Measurements from ENCODE around the gene USB1.
A peak's percentile ranks its signal among the peaks of the same experiment; 100 is the strongest.

The USB1 gene, protein sequence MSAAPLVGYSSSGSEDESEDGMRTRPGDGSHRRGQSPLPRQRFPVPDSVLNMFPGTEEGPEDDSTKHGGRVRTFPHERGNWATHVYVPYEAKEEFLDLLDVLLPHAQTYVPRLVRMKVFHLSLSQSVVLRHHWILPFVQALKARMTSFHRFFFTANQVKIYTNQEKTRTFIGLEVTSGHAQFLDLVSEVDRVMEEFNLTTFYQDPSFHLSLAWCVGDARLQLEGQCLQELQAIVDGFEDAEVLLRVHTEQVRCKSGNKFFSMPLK

DNA sequence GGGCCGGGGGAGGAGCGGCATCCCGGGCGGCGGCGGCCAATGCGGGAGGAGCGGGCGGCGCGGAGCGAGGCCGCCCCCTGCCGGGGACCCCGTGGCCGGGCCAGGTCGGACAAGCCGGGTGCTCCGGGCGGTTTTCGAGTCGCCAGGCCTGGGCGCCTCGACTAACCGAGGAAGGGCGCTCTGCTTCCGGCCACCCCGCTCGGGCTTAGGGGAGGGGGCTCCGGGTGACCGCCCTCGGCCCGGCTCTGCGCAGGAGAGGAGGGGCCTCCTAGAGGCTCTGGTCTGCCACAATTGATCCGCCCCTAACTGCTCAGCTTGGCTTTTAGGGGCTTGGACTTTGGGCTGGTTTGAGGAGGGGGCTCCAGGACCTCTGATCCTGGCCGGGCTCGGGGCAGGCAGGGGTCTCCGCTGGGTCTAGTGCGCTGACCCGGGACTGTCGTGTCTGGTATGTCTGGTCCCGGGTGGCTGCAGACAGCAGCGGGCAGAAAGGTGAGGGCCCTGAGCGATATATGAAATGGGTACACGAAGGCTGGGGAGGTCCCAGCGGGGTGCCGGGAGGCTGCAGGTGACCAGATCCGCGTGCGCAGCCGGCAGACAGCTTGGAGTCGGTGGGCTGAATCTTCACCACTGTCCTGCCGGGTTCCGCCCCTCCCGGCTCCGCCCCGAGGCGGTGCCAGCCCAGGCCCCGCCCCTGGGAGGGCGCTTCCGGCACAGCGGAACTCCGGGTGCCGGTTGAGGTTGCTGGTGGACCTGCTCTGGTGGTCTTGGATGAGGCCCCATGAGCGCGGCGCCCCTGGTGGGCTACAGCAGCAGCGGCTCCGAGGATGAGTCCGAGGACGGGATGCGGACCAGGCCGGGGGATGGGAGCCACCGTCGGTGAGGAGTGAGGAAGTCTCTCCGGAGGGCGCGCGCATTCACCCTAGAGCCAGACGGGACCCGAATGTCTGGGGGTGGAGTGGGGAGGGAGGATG lies at the start of gene USB1:
USB1 (plus strand) TSS at position 702 of the 971 bp plus-strand sequence; CDS start at position 779, 77 bp downstream.
- peak; percentile 65 to 67 for DNase-seq

DNA sequence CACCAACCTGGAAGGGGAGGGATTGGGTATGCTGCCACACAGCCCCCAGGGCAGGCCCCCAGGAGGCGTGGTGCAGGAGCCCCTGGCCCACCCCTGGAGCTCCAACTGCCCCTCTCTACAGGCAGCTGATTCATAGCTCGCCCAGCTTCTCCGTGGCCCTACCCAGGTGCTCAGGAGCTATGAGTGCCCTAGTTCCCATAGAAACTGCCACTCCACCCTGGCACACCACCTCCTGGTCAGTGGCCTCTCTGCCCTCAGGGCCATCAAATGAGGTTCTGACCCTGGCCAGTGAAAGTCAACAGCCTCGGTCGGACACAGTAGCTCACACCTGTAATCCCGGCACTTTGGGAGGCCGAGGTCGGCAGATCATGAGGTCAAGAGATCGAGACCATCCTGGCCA lies 48.3 kb upstream of the USB1 start:
- no peak for DNase-seq

DNA sequence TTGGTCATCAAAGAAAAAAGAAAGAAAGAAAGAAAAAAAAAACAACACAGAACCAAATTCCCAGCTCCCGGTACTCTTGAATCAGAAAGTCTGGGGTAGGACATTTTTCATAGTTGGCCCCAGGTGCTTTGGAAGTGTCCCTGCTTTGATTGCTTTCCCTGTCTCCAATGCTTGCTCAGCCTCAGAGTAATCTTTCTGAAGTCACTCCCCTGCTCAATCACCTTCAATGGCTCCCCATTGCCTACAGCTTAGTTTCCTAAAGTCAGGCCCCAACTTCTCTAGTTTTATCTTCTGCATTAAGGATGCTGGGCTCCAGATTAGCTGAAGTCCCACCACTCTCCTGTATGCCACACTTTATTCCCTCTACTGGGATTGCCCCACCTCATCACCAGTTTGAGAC lies 47.4 kb upstream of the USB1 start:
- DNase-seq: no peak

DNA sequence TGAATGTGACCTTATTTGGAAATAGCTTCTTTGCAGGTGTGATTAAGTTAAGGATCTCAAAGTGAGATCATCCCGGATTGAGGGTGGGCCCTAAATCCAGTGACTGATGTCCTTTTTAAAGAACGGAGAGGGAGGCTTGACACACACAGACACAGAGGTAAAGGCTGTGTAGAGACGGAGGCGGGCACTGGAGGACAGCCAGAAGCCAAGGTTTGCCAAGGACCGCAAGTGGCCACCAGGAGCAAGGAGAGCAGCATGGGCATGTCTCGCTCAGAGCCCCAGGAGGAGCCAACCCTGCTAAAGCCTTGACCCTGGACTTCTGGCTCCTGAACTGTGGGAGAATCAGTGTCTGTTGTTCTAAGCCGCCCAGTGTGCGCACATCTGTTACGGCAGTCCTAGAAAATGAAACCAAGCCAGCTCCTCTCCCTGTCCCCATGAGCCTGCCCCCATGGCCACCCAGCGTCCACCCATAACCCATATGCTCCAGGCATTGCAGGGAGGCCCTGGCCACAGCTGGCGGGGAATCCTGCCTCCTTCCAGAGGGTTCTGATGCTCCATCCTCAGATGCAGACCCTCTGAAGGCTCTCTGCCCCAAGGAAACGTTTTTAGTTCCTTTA lies 45.5 kb upstream of the USB1 start:
- DNase-seq: no peak

DNA sequence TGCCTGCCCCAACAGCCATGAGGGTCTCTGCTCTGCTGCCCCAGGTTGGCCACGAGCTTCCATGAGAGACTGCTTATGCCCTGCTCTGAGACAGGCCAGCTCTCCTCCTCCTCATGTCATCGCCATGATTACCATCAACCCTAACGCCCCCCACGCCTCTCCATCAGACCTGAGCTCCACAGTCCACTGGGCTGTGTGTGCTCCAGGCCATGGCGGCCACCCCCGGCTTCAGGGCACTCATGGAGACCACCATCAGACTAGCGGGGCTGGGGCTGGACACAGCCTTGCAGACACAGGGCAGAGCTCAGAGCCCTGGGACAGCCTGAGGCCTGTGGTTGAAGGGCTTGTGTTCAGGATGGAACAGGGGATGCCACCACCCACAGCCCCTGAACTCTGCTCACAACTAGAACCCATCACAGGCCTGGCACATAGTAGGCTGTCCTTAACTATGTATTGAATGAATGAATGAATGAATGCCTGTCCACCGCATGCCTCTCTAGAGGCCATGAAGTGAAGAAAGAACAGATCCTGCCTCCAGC lies 44.9 kb upstream of the USB1 start:
- no peak for DNase-seq

DNA sequence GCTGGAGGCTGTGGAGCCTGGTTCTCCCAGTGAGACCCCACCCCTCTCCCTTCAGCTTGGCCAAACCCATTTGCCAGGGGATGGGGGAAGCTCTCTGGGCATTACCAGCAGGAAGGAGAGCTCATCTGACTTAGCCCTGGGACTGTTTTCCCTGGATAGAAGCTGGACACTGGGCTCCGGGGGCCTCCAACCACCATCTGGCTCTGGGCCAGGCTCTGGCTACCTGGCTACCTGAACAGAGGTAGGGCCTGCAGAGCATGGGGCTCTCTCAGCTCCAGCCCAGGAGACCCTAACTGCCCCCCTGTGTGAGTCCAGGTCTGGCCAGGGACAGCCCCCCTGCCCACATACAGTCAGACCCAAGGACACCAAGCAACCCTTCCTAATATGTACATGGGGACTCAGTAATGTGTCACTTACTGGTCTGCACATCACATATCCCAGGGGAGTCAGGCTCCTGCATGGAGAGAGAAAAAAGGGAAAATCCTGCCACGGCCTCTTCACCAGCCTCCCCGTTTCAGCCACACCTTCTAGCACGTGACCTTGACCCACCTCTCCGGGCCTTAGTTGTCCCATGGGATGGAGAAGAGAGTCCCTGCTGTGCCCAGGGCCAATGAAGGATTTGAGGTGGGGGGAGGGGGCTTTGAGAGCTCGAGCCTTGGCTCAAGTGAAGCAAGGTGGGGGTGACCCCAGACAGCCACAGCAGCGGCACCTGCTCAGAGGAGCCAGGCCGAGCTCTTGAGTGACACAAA lies 44.1 kb upstream of the USB1 start:
- no peak for DNase-seq

DNA sequence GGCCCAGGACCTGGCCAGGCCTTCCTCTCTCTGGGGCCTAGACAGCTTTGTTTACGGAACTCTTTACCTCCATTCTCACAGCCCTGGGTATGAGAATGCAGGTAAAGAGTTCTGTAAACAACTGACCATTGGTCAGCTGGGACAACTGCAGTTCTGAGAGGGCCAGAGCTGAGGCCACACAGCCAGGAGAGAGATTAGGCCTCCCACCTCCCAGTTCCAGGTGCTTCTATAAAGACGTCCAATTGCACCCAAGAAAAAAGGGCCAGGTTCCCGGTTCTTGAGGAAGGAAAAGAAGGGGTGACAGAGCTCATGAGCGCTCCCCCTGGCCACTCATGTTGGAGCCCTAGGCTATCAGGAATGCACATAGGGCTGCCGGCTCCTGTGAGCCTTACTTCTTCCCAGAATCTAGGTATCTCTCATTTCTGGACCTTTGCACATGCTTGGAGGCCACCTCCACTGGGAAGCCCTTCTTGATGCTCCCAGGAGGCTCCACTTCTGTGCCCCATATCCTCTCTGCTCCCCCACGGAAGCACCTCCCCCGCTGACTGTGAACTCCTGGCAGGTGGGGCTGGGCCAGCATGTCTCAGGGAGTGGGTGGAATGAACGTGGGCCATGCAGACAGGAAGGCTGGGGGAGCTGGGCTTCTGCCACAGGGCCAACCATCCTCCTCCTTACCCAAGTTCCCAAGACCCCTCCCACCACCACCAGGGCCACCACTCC lies 43.4 kb upstream of the USB1 start:
- no peak for DNase-seq

DNA sequence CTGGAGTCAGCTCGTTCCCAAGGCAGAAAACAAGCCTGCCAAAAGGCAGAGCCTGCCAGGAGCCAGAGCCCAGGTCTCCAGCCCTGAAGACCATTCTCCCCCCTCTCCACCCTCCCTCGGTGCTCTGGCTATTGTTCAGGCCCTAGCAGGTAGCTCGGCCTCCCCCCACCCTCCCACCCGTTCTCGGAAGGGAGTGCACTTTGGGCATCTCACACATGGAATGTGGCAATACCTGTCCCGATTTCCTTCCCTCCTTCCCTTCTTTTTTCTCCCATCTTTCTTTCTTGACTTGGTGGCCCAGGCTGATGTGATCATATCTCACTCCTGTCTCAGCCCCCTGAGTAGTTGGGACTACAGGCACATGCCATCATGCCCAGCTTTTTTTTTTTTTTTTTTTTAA lies 42.7 kb upstream of the USB1 start:
- DNase-seq: no peak

DNA sequence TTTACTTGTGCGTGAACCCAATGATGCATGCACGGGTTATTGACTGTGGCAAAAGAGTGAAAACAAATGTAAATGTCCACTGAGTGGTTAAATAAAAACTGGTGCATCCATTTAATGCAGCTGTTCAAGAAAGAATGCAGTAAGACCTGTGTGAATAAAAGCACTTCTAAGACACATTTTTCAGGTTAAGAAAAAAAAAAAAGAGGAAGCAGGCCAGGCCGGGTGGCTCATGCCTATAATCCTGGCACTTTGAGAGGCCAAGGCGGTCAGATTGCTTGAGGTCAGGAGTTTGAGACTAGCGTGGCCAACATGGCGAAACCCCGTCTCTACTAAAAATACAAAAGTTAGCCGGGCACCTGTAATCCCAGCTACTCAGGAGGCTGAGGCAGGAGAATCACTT lies 42.1 kb upstream of the USB1 start:
- no peak for DNase-seq

DNA sequence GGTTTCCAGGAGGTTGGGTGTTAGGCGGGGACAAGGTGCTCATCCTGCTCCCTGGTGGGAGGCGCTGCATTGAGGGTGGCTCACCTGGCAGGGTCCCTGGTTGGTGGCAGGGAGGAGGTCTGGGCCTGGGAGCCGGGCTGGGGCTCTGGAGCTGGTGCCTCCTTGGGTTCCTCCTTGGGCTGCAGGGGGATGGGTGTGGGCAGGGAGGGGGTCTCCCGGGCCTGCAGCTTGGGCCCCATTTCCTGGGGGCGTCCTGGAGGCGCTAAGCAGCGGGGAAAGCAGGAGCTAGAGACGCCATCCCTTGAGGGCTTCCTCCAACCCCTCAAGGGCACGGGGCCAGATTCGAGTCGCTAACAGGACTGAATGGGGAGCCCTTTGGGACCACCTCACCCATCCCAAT lies 41.4 kb upstream of the USB1 start:
- DNase-seq: no peak

DNA sequence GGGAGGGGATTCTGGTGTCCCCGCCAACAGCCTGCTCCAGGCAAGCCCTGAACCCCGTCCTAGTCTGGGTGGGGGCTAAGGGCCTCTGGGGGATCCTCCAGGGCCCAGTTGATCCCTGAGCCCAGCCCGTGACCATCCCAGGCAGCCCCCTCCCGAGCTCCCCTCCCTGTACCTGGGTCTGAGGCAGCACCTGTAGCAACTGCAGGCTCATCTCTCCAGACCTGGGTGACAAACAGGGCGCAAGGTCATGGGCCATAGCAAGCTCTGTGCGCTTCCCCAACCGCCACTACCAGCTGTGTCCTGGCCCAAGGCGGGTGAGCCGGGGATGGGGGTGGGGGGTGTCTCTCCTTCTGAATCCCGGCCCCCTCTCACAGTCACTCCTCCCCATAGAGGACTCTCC lies 40.9 kb upstream of the USB1 start:
- no peak for DNase-seq

DNA sequence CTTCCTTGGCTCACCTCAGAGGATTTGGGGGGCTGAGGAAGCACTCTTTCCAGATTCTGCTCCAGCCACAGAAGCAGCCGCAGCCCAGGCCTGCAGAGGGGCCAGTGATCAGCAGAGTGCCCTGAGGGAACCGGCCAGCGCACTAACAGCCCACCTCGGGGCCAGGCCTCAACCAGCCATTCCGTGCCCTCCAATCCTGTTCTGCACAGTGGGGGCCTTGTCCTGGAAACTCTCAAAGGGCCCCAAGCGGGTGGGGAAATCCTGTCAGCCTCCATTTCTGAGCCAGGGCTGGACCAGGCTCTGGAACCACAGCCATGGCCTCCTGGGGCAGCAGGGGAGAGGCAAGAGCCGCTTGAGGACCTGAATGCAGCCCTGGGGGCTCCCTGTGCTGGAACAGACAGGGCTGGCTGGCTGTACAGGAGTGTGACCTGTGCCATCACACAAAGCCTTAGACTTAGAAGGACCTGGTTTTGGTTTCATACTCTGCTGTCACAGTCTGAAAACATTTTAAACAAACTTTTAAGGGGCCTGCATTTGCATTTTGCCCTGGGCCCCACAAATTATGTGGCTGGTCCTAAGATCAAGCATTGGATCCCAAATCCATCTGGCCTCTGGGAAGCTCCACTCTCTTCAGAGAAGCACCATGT lies 40.3 kb upstream of the USB1 start:
- no peak for DNase-seq

DNA sequence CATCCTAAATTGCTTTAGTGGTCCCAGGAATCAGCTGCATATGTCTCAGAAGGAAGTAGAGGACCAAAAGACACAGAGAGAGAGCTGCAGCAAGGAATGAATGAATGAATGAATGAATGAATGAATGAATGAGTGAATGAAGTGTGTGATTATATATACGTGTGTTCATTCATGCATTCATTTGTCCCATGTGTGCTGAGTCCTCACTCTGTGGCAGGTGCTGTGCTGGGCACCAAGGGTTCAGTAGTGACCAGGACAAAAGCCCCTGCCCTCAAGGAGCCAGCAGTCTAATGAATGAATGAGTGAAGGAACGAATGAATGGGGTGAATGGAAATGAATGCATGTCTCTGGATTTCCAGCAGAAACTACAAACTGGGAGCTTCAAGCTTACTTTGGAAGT lies 39.7 kb upstream of the USB1 start:
- DNase-seq: no peak

DNA sequence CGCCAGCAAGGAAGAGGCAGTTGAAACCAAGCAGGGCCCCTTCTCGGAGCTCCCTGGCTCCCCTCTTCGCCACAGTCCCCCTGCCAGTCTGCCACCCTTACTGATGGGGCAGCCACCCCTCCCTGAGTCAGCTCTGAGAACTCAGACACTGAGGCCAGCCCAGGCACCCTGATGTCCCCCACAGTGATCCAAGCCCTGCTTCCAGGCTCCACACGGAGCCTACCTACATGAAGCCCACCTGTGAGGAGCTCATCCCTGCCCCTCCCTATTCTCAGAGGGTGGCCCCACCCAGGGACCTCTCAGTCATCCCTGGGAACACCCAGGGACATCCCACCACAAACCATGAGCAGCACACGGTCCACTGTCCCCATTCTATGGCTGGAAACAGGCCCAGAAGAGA lies 39.2 kb upstream of the USB1 start:
- no peak for DNase-seq

DNA sequence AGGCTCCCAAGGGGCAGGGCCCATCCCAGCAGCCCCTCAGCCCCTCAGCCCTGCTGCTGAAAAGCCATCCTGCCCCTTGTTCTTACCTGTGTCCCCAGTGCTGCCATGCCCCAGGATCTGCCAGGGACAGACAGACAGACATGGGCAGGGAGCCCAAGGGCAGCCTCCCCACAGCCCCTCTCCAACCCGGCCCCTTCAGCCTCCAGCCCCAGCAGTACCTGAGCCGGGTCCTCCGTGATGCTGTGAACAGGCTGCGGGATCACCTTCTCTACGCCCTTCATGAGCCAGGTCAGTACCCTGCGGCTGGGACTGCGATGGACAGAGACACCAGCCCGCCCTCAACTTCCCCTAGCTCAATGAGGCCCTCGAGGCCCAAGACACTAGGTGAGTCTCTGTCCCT lies 38.5 kb upstream of the USB1 start:
- DNase-seq: no peak

DNA sequence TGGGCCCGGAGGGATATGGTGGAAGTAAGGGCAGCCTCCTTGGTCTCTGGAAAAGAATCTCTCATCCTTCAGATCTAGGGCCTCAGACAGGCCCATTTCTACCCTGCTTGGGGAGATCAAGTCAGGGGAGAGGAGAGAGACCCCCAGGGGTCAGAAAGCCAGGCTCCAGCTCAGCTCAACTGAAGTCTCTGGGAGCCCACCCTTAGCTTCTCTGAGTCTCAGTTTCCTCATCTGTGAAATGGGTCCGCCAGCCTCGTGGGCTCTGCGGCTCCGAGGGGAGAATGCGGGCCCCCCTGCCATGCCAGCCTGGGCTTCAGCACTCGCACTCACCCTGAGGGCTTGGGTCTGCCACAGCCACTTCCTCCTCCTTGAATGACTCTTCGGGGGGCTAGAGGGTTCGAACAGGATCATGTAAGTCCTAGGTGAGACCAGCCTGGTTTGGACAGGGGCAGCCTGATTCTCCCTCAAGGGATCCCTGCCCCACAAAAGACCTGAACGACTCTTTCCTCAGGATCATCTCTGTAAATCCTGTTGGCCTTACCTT lies 37.0 kb upstream of the USB1 start:
- DNase-seq: no peak

DNA sequence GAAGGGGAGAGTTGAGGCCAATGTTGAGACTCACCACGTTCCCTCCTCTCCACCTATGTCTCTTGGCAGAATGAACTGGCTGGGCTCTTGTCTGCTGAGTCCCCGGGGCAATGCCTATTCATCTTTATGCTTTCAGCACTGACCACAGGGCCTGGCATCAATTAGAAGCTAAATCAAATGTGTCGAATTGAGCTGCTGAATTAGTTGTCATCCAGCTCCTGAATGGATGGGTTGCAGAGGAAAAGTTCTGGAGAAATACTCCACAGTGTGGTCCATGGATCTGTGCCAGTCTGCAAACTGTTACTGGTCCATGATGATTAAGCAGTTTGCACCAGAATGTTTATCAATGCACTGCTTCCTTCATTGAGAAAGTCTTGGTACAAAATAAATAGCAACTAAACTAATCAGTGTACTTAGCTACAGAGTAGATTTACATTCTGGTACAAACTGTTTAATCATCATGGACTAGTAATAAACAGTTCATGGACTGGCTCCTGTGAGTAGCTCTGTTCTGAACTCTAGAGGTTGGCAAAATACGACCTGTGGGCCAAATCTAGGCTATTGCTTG lies 34.9 kb upstream of the USB1 start:
- no peak for DNase-seq

DNA sequence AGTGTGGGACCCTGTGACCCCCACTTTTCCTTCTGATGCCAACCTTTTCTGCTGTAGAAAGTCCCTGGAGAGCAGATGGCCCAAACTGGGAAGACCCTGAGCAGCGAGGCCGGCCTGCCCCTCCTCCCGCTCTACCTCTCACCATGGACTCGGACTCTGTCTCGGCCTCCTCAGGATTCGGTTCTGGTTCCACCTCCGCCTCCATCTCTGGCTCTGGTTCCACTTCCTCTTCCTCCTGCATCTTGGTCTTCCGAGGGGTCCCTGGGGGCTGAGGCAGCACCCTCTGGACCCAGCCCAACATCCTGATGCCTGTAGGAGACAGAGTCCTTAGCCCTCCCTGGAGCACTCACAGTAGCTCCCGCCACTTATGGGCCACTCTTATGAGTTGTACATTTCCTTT lies 34.2 kb upstream of the USB1 start:
- DNase-seq: no peak

DNA sequence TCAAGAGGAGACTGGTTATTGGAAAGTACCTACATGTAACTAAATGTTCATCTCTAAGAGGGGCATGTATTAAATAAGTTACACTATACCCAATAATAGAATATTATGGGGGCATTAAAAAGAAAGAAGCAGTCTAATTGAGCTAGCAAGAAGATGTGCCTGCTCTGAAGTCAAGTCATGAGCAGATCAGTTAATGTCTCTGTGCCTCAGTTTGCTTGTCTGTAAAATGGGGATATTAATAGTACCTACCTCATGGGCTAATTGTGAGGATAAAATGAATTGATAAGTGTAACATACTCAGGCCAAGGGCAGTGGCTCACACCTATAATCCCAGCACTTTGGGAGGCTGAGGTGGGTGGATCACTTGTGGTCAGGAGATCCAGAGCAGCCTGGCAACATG lies 33.3 kb upstream of the USB1 start:
- DNase-seq: no peak

DNA sequence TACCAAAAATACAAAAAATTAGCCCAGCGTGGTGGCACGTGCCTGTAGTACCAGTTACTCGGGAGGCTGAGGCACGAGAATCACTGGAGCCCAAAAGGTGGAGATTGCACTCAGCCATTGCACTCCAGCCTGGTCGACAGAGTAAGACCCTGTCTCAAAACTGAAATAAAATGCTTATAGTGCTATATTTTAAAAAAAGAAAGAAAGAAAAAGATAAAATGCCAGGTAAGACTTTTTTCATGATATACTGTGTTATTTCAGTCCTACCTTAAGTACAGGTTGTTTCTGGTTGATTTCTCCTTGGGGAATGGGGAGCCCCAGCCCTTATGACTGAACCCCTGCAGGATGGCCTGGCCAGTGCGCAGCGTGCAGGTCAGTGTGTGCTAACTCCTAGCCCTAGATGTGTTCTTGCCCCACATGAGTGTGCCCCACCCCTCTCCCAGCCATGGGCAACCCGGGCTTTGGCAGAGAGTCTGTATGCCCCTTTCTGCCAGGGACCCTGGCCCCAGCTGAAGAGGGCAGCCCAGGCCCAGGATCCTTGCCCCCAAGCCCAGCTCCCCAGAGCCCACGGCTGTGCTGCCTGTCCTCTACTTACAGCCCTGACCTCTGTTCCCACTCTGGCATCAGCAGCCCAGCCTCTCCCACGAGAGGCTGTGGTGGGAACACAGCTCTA lies 31.6 kb upstream of the USB1 start:
- DNase-seq: no peak

All from activated CD4-positive, alpha-beta T cell treated with anti-CD3 and anti-CD28 coated beads, Interleukin-2, amount 50 U/mL, for 4 hours (primary cell).